Breast epithelium (tissue), 3 donors: Measurements from ENCODE around the gene GSTO1.

ENCODE experiments used
- CTCF ChIP-seq, 3 donors: fragments of 450-650 bp; IDR thresholded peaks; one replicate each; pipeline ENCODE4 v1.5.1; 2016 to 2017; ENCODE audit warnings: antibody characterized with exemption in 3 of 3, mild to moderate bottlenecking in 3 of 3, moderate library complexity in 3 of 3
- POLR2A ChIP-seq: fragments of 450-650 bp; IDR thresholded peaks from one replicate; pipeline ENCODE4 v1.6.1; 2016; ENCODE audit warnings: antibody characterized with exemption, mild to moderate bottlenecking, moderate library complexity
- POLR2AphosphoS5 ChIP-seq, 3 donors: sonication (generic); formaldehyde crosslinking; IDR thresholded peaks; one replicate each; pipeline ENCODE4 v1.6.1; 2017; ENCODE audit warnings: antibody characterized with exemption in 3 of 3

GRCh38 chr10:104293781-104294321 is 39.2 kb downstream of the GSTO1 start:
- TF ChIP-seq CTCF (IDR thresholded peaks at IDR 0.05) (no peak), POLR2A (no peak), POLR2AphosphoS5 (IDR thresholded peaks at IDR 0.05) (no peak)
